ENCODE measurements around the gene TKFC.
"Not testable (repeated sequence)": the region's sequence is repeated elsewhere in the genome, so short reads cannot be mapped to it uniquely, and the experiment has no call there.

The TKFC gene

GRCh38 chr11:61369372-61370348 lies 36.6 kb downstream of the TKFC start:
- DNase-seq: no peak

GRCh38 chr11:61370349-61371005 lies 37.4 kb downstream of the TKFC start:
- no peak for DNase-seq

GRCh38 chr11:61372659-61373420 lies 39.8 kb downstream of the TKFC start:
- no peak for DNase-seq

- no peak for DNase-seq
Measured at GRCh38 chr11:61375761-61376108, 42.7 kb downstream of the TKFC start.

GRCh38 chr11:61377461-61378160 lies 44.6 kb downstream of the TKFC start:
- DNase-seq: no peak

- DNase-seq: no peak
Measured at GRCh38 chr11:61378713-61379313, 45.8 kb downstream of the TKFC start.

GRCh38 chr11:61380884-61381283 lies 47.9 kb downstream of the TKFC start:
- DNase-seq: no peak

GRCh38 chr11:61383859-61384258 lies 50.8 kb downstream of the TKFC start:
- DNase-seq: not testable (repeated sequence)

- DNase-seq: no peak
Measured at GRCh38 chr11:61384271-61385242, 51.5 kb downstream of the TKFC start.

- DNase-seq: no peak
Measured at GRCh38 chr11:61390161-61390560, 57.1 kb downstream of the TKFC start.

GRCh38 chr11:61392981-61393595 lies 60.1 kb downstream of the TKFC start:
- DNase-seq: no peak

Data from NCI-H510A (cell line).